ENCODE measurements around the gene SOAT2.

The SOAT2 gene

DNA sequence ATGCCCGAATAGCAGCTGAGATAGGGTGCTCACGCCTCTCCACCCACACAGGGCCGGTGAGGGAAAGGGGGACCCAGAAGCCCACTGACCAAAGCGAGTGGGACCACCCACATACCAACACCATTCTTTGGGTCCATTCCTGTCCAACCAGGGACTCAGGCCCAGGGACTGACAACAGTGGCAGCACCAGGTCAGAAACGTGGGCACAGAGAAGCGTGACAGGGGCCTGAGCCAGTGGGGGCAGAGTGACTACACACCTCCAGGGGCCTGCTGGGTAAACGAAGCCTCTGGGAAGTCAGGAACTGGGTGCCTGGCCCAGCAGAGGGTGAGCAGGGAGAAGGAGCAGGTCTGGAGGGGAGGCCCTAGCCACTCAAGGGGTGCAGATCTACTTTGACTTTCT is 37.8 kb upstream of the SOAT2 start:
- no peak for FAIRE-seq

DNA sequence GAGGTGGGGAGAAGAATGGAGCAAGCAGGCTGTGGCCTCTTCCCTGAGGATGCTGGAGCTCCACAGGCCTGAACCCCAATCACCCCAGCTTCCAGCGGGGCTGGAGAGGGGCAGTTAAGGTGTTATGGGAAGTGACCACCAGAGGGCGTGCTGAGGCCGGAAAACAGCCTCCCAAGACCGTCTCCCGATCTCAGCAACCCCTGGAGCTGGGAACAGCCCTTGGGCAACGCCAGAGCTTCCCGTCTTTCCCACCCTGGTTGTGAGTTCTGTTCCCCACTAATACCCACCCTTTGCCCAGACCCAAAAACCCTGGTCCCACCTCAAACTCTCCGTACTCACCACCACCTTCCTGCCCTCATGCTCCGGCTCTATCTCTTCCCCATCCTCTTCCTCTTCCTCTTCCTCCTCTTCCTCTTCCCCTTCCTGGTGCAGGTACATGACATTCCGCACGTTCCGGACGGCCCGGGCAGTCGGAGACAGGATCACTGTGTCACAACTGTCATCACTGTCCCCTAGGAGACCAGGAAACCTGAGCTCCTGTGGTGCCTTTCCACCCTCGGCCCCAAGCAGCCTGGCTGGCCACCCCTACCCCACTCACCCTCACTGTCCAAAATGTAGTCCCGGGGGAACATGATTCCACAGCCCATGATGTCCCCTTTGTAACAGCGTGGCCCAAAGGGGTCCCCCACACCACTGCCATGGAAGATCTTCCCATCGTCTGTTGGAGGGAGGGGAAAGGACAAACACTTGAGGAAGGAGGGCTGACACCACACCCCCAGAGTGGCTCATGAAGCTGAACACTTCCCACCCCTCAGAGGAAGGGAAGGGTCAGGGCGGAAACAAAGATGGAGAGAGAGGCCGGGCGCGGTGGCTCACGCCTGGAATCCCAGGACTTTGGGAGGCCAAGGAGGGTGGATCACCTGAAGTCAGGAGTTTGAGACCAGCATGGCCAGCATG is 37.0 kb upstream of the SOAT2 start:
- FAIRE-seq: no peak

DNA sequence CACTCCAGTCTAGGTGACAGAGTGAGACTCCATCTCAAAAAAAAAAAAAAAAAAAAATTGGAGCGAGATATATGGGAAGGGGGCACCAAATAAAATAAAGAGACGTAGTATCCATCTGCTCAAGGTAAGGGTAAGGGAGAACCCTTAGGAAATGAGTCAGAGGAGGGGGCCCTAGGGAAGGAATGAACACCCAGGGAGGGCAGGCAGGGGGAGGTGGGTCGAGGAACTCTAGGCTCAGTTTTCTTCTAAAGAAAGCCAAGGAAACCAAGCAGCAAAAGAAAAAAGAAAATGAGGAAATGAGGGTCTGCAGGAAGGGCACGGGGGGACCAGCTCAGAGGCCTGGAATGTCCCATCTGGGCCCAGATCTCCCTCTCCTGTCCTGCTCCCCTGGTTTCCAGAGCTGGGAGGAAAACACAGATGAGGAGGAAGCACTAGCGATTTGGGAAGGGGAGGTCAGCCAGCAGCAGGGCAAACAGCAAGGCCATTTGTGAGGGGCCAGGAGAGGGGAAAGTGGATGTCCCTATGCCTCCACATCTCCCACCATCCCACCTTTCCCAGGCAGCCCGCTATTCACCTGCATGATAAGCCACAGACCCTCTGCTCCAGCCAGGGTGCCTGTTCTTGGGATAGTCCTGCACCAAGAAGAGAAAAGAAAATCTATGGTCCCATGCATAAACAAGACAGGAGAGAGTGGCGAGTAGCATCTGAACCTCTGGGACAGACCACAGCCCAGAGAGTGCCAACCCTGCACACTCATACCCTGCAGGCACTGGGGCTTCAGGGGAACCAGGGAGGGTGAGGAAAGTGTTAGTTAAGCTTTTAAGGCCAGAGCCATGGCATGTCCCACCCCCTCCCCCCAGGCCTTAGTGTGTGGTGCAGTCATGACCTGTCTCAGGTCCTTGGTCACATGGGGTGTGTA is 36.0 kb upstream of the SOAT2 start:
- no peak for FAIRE-seq

DNA sequence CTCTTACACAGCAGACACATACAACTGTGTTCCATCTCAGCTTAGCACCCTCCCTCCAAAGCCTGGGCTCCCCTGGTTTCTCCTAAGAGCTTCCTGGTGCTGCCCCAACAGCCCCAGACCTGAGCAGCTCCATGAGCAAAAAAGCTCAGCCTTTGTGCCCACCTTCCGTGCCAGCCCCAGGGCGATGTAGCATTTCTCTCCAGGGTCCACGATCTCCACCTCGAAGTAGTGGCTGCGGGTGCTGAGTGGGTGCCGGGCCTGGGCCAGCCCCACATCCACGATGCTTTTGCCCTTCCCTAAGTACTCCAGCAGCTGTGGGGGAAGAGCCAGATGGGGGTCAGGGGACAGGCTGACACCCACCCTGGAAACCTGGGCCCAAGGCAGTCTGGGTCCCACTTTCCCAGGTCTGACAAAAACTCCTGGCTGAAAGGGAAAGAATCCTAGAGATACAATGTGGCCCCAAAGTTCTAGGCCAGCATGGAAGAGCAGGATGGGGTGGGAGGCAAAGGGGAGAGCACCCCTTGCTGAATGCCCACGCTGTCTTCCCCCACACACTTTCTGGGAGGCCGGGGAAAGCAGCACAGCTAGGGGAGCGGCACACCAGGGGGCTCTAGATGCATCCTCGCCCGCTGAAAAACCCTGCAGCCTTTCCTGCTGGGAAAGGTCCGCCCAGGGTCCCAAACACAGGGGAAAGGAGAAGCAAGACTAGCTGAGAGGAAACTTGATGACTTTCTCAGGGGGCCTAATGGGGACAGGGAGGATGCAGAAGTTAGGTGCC is 35.1 kb upstream of the SOAT2 start:
- no peak for FAIRE-seq

DNA sequence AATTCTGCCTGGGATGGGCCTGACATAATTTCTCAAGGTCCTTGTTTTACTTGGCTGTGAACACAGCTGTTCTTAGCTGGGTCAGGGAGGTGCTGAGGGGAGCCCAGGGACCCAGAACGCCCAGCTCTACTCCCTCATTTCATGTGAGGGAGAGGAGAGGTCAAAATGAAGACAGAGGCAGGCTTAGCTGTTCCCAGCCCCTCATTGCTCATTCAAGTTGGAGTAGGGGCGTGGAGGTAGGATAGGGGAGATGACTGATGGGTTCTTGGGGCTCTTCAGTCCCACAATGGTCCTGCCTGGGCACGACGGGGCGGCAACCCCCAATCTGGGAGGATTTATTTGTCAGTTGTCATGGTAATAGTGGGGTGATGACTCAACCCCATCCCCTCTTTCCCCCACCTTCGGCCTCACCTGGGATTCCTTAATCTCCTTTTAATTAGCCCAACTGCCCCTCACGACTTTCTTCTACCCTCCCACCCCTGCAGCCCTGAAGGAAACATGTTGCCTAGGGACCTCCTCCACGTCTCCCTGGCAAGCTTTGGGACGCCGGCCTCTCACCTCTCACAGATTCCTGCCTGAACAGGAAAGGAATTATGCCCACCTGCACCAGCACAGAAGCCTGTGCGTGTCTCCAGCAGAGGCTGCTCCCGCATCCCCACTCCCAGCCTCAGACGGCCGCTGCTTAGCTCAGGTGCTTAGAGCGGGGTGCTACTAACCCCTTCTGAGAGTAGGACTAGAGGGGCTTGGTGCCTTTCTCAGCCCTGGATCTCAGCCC is 34.3 kb upstream of the SOAT2 start:
- FAIRE-seq: no peak

DNA sequence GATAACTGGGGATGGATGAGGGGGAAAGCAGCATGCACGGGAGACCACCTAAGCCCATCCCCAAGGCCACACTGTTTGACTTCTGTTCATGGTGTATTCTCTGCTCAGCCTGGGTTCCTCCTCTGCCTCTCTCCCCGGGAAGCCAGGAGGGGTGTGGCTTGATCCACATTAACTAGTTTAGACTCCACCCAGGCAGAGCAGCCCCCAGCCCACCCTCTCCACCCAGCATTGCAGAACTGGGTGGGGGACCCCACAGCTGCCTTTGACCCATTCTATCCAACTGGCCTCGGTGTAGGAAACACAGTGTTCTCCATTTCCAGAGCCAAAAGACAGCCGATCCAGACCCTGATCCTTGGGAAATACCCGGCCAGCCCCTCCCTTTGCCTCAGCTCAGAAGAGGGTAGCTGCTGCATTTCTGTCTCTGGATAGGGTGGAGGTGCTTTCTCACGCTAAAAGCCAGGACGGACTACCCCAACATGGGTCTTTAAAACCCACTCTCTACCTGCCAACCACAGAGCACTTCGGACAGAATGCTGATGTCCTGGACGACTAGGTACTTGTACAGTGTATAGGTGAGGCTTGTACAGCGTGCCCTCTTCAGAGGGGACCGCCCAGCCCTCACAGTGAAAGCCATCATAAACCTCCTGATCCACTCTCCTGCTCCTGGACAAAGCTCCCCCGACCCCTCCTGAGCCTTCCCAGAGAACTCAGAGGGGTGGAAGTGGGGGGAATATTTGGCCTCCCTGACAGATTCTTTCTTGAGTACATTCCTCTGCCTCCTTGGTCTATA is 33.5 kb upstream of the SOAT2 start:
- FAIRE-seq: no peak

DNA sequence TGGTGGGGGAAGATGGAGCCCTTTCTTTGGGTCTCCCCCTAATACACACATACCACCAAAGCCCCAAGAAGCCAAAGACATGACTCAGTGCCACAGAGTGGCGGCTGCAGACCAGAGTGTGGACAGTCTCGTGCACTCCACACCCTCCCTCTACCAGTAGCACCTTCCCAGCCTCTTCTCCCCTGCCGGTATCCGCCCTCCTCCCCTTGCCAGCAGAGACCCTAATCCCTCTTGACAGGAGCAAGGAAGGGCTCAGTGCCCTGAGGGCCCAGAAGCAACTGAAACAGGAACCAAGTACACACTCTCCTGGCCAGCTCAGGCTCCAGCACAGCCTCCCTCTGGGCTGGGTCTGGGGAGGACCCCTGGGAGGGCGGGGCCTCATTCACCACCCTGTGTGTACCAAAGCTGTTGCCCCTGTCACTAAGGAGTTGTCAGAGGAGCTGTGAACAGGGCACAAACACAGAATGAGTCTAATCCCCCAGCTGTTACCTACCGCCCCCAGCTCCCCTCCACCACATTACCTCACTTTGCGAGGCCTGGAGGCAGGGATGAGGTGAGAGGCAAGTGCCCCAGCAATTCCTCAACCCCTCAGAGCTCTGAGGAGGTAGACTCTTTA is 32.3 kb upstream of the SOAT2 start:
- FAIRE-seq: no peak

DNA sequence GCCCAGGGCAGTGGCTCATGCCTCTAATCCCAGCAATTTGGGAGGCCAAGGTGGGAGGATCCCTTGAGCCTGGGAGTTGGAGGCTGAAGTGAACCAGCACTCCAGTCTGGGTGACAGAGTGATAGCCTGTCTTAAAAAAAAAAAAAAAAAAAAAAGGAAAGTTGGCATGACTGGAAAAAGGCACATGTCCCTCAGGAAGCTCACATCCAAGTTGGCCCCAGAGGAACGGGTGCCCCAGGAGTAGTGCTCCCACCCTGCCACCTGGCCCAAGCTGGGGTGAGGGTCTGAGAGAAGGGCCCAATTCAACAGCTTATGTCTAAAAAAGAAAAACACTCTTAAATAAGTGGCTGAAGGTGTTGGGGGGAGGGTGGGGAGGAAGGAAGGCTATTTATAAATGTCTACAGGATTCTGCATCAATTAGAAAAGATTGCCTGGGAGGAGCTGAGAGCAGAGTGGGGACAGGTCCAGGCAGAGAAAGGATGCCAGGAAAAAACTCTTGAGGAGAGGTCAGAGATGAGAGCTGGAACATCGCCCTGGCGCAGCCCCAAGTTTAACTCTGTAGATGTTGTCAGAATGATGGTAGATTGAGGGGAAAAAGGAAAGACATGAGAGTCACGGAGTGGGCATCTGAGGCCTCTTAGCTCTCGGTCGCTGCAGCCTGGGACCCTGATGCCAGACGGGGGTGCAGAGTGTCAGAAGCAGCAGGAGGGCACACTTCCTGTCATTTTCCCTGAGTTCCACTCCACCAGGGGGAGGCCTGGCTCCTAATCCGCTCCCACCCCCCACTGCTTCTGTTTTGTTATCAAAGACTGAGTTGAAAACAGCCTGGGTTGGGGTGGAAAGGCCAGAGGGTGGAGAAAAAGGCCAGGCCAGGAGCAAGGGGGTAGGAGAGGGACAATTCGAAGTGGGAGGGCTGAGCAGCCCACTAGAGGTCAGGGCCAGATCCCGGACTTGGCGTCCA is 31.4 kb upstream of the SOAT2 start:
- no peak for FAIRE-seq

DNA sequence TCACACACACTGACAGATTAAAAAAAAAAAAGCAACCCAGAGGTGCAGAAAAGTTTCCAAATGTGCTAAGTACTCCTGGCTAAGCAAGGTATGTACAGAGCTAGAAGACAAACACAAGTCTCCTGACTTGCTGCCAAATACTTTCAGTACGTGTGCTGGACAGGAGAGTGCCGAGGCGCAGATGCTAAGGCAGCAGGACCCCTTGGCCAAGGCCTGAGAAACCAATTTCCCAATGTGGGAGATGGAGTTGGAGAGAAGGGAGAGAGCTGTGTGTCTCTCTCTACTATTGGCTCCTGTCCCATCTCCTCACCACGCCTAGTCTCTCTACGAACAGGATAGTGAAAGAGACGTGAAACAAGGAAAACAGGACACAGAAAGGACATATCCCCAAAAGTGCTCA is 29.4 kb upstream of the SOAT2 start:
- no peak for FAIRE-seq

DNA sequence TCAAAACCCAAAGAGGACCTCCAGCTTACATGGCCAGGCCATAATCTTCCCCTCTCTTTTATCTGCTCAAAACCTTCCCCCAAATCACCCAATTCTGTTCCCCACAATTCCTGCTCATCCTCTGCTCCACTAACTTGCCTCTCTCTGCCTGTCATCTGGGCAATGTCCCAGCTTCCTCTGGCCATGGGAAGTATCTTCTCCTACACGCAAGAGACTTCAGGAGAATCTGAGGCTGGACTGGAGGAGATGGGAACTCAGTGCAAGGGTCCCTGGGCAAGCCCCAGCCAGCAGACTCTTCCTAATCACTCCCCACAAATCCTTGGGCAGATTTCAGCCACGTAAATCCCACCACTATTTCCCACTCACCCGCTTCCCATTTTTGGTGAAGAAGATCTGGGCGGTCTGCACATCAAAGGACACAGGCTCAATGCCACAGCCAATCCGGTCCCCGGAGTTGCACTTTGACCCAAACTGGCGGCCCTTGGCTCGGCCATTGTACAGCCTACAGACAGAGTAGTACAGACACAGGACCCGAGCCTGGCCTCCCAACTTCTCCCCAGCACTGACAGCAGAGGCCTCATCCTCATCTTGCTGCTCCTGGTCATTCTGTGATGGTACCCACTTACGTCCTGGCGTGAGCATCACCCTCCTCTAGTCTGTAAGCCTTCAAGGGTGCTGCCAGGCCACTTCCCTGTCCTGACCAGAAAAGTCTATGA is 28.8 kb upstream of the SOAT2 start:
- FAIRE-seq: no peak

DNA sequence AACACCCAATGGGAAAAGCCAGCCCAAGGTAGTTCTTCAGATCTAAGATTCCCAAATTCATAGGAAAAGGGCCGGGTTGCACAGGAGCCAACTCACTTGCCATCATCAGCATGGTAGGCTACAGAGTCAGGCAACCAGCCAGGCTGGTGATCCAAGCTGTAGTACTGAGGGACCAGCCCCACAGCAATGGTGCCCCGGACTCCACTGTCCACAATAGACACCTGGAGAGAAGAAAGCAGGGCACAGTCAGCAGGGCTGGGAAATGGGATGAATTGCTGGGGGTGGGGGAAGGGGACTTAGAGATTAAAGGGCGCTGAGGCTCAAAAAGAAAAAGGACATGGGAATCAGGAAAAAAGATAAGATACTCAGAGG is 28.3 kb upstream of the SOAT2 start:
- FAIRE-seq: no peak

DNA sequence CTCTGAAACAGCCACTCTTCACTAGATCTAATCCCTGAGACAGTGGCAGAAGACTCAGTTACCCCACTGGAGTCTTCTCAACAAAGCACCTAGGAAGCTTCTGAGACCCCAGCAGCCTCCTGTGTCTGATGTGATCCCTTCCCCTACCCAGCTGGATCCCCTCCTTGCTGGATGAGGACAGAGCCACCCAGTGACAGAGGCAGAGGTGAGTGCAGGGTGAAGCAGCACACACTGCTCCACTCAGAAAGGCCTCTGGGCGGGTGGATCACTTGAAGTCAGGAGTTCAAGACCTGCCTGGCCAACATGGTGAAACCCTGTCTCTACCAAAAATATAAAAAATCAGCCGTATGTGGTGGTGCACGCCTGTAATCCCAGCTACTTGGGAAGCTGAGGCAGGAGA is 26.8 kb upstream of the SOAT2 start:
- no peak for FAIRE-seq

DNA sequence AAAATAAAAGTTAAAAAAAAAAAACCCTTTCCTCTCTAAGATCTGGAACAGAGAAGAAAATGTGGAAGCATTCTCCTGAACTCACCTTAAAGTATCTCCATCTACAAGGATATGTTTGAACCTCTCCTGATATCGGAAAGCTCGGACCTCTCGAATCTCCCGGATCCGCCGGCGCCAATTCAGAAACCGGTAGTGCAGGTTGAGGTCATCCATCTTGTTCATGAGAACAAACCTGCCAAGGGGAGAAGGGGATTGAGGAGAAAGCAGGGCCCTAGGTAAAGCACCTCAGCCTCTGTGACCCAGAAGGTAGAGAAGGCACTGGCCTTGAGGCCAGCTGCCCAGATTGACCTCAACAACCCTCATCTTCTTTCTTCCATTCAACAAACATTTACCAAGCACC is 26.3 kb upstream of the SOAT2 start:
- no peak for FAIRE-seq

DNA sequence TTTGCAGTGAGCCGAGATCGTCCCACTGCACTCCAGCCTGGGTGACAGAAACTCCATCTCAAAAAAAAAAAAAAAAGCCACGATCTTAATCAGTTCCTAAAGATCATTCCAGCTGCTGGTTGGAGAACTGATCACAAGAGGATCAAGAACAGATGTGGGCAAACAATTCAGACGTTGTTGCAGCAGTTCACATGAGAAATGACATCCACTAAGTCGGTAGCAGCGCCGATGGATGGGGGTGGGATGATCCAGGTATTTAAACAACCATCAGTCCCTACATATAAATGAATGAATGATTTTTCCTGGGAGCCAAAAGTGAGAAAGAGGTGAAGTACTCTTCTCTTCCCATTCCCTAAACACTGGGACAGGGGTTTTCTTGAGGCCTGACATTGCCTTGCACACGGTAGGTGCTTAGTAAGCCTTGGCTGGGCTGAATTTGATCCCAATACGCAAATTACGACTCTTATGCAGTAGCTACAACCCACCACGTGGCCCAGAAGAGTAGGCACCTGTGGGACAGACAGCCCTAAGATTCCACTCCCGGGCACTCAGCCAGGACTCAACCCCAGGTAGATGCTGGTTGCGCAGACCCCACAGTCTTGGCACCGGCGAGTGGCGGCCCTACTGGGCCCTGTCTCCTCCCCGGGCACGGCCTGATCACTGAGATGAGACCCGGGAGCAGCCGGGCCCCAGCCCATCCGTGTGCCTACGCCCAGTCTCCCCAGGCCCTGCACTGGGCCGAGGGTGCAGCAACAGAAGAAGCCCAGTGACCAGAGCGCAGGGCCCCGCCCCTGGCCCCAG is 24.7 kb upstream of the SOAT2 start:
- FAIRE-seq: no peak

DNA sequence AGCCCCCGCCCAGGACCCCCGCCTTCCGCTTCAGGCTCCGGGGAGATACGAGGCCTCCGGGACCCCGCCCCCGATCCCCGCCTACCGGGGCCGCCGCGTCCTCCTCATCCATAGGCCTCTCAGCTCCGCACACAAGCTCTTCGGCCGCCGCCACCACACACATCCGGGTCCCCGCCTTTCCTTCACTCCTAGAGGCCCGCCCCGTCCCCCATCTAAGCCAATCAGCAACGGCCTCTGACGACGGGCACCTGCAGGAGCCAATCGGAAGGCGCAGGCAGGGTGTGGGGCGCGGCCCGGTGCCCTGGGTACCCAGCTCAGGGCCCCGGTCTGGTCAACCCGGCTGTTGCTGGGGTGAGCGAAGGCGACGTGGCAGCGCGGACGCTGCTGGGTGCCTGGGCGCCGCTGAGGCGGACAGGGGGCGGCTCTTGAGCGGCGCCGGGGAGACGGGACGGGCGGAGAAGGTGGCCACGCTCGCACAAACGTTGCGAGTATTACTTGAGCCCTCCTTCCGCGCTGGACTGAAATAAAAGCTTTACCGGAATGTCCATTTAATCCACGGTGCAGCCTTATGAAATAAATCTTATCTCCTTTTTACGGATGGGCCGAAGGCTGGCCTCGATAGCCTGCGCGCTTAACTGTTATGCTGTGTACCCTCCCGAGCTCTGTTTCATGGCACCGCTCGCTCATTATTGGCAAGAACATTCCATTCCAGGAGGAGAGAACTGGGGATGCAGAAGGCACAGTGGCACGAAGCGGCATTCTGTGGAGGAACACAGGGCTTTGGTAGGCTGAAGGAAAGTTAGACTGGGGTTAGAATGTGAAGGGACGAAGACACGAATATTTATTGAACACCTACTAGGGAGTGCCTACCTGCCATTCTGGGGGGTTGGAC is 23.8 kb upstream of the SOAT2 start, which contains the start of gene SPRYD3:
Gene SPRYD3 (minus strand): TSS at position 165 of the 892 bp plus-strand sequence. CDS start 57 bp downstream, at position 108.
- no peak for FAIRE-seq

DNA sequence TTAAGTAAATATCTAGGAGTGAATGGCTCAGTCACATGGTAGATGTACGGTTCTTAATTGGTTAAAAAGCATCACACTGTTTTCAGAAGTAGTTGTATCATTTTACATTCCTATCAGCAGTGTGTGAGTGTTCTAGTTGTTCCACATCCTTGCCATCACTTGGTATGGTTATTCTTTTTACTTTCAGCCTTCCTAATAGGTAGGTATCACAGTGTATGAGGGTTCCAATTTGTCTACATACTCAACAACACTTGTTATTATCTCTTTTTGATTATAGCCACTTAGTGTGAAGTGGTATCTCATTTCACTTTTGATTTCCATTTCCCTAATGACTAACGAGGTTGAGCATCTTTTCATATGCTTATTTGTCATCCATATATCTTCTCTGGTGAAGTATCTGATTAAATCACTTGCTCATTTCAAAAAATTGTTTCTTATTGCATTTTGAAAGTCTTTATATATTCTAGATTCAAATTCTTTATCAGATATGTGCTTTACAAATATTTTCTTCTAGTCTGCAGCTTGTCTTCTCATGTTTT is 20.6 kb upstream of the SOAT2 start:
- no peak for FAIRE-seq

Data from colon (tissue), 2 donors.